ENCODE measurements around the gene MMP7. TPM values are rescaled to one million over a fixed set of nuclear protein-coding genes. Genes with fewer than 3 reads are reported as not detected.

The MMP7 gene
- polyA plus RNA-seq: 0.61 to 2.2 TPM (median 0.81 TPM) in 3 replicates
- polyA plus RNA-seq (2011; ENCODE audit: low read depth): not detected
- polyA plus RNA-seq (2011; cell fraction: cytosol; rRNA removed): 0.56 and 1.4 TPM in 2 replicates
- polyA plus RNA-seq (2011; cell fraction: nucleus; rRNA removed): 2.1 and 2.8 TPM in 2 replicates
- polyA plus RNA-seq (2012; ENCODE audit: low replicate concordance): 0.65 TPM in 1 of 2 replicates, not detected in the other
- 1.1 TPM in 1 of 3 replicates, not detected in the others for polyA minus RNA-seq
- not detected for polyA minus RNA-seq (2011; cell fraction: cytosol; rRNA and poly(A)+ RNA removed)
- 0.53 and 1.6 TPM in 2 replicates for polyA minus RNA-seq (2011; cell fraction: nucleus; rRNA and poly(A)+ RNA removed)

DNA sequence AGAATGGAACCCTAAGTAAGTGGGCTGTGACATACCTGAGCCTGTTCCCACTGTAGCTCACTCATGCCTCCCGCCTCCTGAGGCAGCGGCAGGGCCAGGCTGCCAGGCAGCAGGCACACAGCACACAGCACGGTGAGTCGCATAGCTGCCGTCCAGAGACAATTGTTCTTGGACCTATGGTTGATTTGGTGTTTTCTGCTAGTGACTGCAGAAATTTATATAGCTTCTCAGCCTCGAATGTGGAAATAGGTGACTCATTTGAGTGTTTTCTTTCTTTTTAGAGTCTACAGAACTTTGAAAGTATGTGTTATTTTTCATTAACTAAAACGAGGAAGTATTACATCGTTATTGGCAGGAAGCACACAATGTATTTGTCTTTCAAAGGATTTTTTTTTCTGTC lies at the start of gene MMP7:
Gene MMP7, minus strand, starts transcription at position 190 of the 400 bp plus-strand sequence. Its CDS starts 47 bp downstream, at position 143.
- peak; percentile 29 for FAIRE-seq
- dilution Hi-C loops (cut with MboI; ENCODE audit: extremely low pct_ligation_motif_present, low sequenced_read_pairs): no loop called here
- DNase-seq (ENCODE audit: low read depth, low spot score): no peak
- H3K27me3 ChIP-seq (ENCODE audit: control insufficient read depth, extremely low read depth, insufficient read depth, low read length): no peaks in the 10 kb centered on the region
- no peak for TF ChIP-seq EZH2 (IDR thresholded peaks at IDR 0.05; ENCODE audit: low read length)
- TF ChIP-seq, protein P1, sequence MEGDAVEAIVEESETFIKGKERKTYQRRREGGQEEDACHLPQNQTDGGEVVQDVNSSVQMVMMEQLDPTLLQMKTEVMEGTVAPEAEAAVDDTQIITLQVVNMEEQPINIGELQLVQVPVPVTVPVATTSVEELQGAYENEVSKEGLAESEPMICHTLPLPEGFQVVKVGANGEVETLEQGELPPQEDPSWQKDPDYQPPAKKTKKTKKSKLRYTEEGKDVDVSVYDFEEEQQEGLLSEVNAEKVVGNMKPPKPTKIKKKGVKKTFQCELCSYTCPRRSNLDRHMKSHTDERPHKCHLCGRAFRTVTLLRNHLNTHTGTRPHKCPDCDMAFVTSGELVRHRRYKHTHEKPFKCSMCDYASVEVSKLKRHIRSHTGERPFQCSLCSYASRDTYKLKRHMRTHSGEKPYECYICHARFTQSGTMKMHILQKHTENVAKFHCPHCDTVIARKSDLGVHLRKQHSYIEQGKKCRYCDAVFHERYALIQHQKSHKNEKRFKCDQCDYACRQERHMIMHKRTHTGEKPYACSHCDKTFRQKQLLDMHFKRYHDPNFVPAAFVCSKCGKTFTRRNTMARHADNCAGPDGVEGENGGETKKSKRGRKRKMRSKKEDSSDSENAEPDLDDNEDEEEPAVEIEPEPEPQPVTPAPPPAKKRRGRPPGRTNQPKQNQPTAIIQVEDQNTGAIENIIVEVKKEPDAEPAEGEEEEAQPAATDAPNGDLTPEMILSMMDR (optimal IDR thresholded peaks at IDR 0.05 in 1 of 3, IDR thresholded peaks at IDR 0.05 in 1 of 3, conservative IDR thresholded peaks at IDR 0.05 in 1 of 3; ENCODE audit: extremely low read depth in 1 of 3, insufficient read depth in 2 of 3, low read length in 3 of 3): peak in 1 of 3 experiments; percentile 8
- peak within 1 kb of the TSS; percentile 58 for H2AFZ ChIP-seq (ENCODE audit: control insufficient read depth, low read length)
- H3K9me3 ChIP-seq (ENCODE audit: control insufficient read depth, low read depth, low read length): no peaks in the 10 kb centered on the region
- H3K9ac ChIP-seq (ENCODE audit: control insufficient read depth, extremely low read depth, insufficient read depth, low read length): no peak within 1 kb of the TSS
- no peak within 1 kb of the TSS for H3K4me3 ChIP-seq (ENCODE audit: control insufficient read depth in 2 of 3, extremely low read depth in 1 of 3, insufficient read depth in 2 of 3, low read depth in 1 of 3, low read length in 3 of 3)
- no peaks in the 10 kb centered on the region for H3K9me1 ChIP-seq (ENCODE audit: control insufficient read depth, extremely low read depth, insufficient read depth, low read length)
- peak within 1 kb of the TSS; percentile 57 for H3K4me2 ChIP-seq (ENCODE audit: control insufficient read depth, extremely low read depth, insufficient read depth, low read depth, low read length)
- no peaks in the 10 kb centered on the region for H3K36me3 ChIP-seq (ENCODE audit: control insufficient read depth in 2 of 2, extremely low read depth in 1 of 2, insufficient read depth in 2 of 2, low read length in 2 of 2)
- no peaks in the 10 kb centered on the region for H4K20me1 ChIP-seq (ENCODE audit: control insufficient read depth, extremely low read depth, insufficient read depth, low read length)
- H3K79me2 ChIP-seq (ENCODE audit: control insufficient read depth, insufficient read depth, low read length): no peaks in the 10 kb centered on the region
- H3K27ac ChIP-seq (ENCODE audit: control insufficient read depth, insufficient read depth, low read length): no peak within 1 kb of the TSS
- H3K4me1 ChIP-seq (ENCODE audit: control insufficient read depth, extremely low read depth, insufficient read depth, low read length): peaks cover 14% of the 10 kb centered on the region

DNA sequence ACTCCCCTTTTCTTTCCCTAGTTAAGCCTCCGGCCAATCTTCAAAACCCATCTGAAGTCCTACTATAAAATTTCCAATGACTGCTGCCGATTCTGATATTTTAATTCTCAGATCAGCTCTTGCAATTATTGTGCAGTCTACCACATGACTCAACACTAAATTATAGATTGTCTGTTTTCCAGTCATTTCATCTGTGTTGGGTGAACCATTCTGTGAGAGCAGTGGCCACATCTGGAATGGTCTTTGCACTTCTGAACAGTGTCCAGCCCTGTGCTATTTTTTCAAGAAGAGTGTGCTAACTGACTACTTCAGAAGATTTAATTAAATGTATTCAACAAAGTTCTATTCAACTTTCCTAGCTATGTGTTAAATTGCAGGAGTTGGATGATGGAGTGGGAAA lies 47.2 kb upstream of the MMP7 start:
- DNase-seq (ENCODE audit: low read depth, low spot score): no peak
- Histone ChIP-seq H3K4me2 (ENCODE audit: control insufficient read depth, extremely low read depth, insufficient read depth, low read depth, low read length) (no peak overlapping the region), H3K27ac (ENCODE audit: control insufficient read depth, insufficient read depth, low read length) (no peak overlapping the region), H2AFZ (ENCODE audit: control insufficient read depth, low read length) (no peak overlapping the region), H3K9me1 (ENCODE audit: control insufficient read depth, extremely low read depth, insufficient read depth, low read length) (no peaks in the 10 kb centered on the region), H3K4me3 (ENCODE audit: control insufficient read depth in 2 of 3, extremely low read depth in 1 of 3, insufficient read depth in 2 of 3, low read depth in 1 of 3, low read length in 3 of 3) (no peak overlapping the region), H3K36me3 (ENCODE audit: control insufficient read depth in 2 of 2, extremely low read depth in 1 of 2, insufficient read depth in 2 of 2, low read length in 2 of 2) (no peaks in the 10 kb centered on the region), H3K9me3 (ENCODE audit: control insufficient read depth, low read depth, low read length) (no peaks in the 10 kb centered on the region), H3K4me1 (ENCODE audit: control insufficient read depth, extremely low read depth, insufficient read depth, low read length) (no peaks in the 10 kb centered on the region), H3K27me3 (ENCODE audit: control insufficient read depth, extremely low read depth, insufficient read depth, low read length) (no peaks in the 10 kb centered on the region), H3K79me2 (ENCODE audit: control insufficient read depth, insufficient read depth, low read length) (no peaks in the 10 kb centered on the region), H3K9ac (ENCODE audit: control insufficient read depth, extremely low read depth, insufficient read depth, low read length) (no peak overlapping the region), H4K20me1 (ENCODE audit: control insufficient read depth, extremely low read depth, insufficient read depth, low read length) (no peaks in the 10 kb centered on the region)
- FAIRE-seq: no peak
- TF ChIP-seq, protein P1 (optimal IDR thresholded peaks at IDR 0.05 in 1 of 3, IDR thresholded peaks at IDR 0.05 in 1 of 3, conservative IDR thresholded peaks at IDR 0.05 in 1 of 3; ENCODE audit: extremely low read depth in 1 of 3, insufficient read depth in 2 of 3, low read length in 3 of 3): no peak
- no peak for TF ChIP-seq EZH2 (IDR thresholded peaks at IDR 0.05; ENCODE audit: low read length)
- dilution Hi-C loops (cut with MboI; ENCODE audit: extremely low pct_ligation_motif_present, low sequenced_read_pairs): no loop called here

All from keratinocyte (primary cell).